ENCODE results near the gene NCAM1. TPM values are rescaled to one million over a fixed set of nuclear protein-coding genes. Genes with fewer than 3 reads are reported as not detected.

NCAM1 gene
- total RNA-seq, 1 experiment from 2014 or later: 0.22 TPM

- H3K27me3 ChIP-seq (ENCODE audit: insufficient read depth, low read length): 0 out of 2 replicates have a peak, but pooled peaks cover 14% of the 10 kb centered on the region
- H4K20me1 ChIP-seq (ENCODE audit: insufficient read depth): no peaks in the 10 kb centered on the region
- no peak overlapping the region for H2AFZ ChIP-seq (ENCODE audit: low read depth, low read length, poor library complexity, severe bottlenecking)
- H3K9ac ChIP-seq (ENCODE audit: low read length): no peak overlapping the region
- ChIA-PET POLR2A (no interaction called here), CTCF (no interaction called here), RAD21 (ENCODE audit: low non-redundant PET in 1 of 2, low total read pairs in 2 of 2, uncharacterized antibody in 2 of 2, unreplicated experiment in 2 of 2) (no interaction called here)
- BruUV-seq (replicated peaks): no TSS peak
- H3K4me3 ChIP-seq (replicated peaks in 1 of 2; ENCODE audit: low read depth in 1 of 2, low read length in 2 of 2): no peak overlapping the region
- no peak overlapping the region for H3K27ac ChIP-seq (ENCODE audit: low read depth, low read length)
- no peak for DNase-seq (ENCODE audit: low read depth, low spot score)
- intact Hi-C loops (cut with micrococcal nuclease): no loop called here
- H3K79me2 ChIP-seq (ENCODE audit: insufficient read depth, low read length): no peaks in the 10 kb centered on the region
- no peak for ATAC-seq
- no peak overlapping the region for H3K4me2 ChIP-seq (ENCODE audit: low read length)
- no peaks in the 10 kb centered on the region for H3K4me1 ChIP-seq (ENCODE audit: control insufficient read depth in 1 of 2, insufficient read depth in 2 of 2, low read length in 2 of 2)
- no peaks in the 10 kb centered on the region for H3K9me3 ChIP-seq (ENCODE audit: control insufficient read depth in 1 of 2, insufficient read depth in 1 of 2, low read depth in 1 of 2, low read length in 2 of 2)
- H3K36me3 ChIP-seq (ENCODE audit: control insufficient read depth in 1 of 2, insufficient read depth in 2 of 2, low read length in 2 of 2): no peaks in the 10 kb centered on the region
- TF ChIP-seq ZBTB33 (IDR thresholded peaks at IDR 0.05; ENCODE audit: extremely low read depth, insufficient replicate concordance, low read length): no peak
- TF ChIP-seq FOSL1 (IDR thresholded peaks at IDR 0.05; ENCODE audit: low read depth): no peak
- TF ChIP-seq ZFX (IDR thresholded peaks at IDR 0.05): no peak
- no peak for TF ChIP-seq RAD21 (IDR thresholded peaks at IDR 0.05; ENCODE audit: low read depth)
- no peak for TF ChIP-seq SP1 (IDR thresholded peaks at IDR 0.05; ENCODE audit: low read depth)
- TF ChIP-seq ELF1 (IDR thresholded peaks at IDR 0.05; ENCODE audit: borderline replicate concordance, low read depth): no peak
- H3K9me2 ChIP-seq (ENCODE audit: insufficient read depth): 0 out of 2 replicates have a peak, but pooled peaks cover 3% of the 10 kb centered on the region
These were observed 95.8 kb downstream of the NCAM1 start for GRCh38 chr11:113057038-113057437.

- Histone ChIP-seq H3K27ac (ENCODE audit: low read depth, low read length) (no peak overlapping the region), H3K4me2 (ENCODE audit: low read length) (no peak overlapping the region), H3K9ac (ENCODE audit: low read length) (no peak overlapping the region), H3K4me3 (replicated peaks in 1 of 2; ENCODE audit: low read depth in 1 of 2, low read length in 2 of 2) (no peak overlapping the region), H3K36me3 (ENCODE audit: control insufficient read depth in 1 of 2, insufficient read depth in 2 of 2, low read length in 2 of 2) (no peaks in the 10 kb centered on the region), H4K20me1 (ENCODE audit: insufficient read depth) (no peaks in the 10 kb centered on the region), H3K9me2 (ENCODE audit: insufficient read depth) (0 out of 2 replicates have a peak, but pooled peaks cover 3% of the 10 kb centered on the region), H3K79me2 (ENCODE audit: insufficient read depth, low read length) (no peaks in the 10 kb centered on the region), H2AFZ (ENCODE audit: low read depth, low read length, poor library complexity, severe bottlenecking) (no peak overlapping the region), H3K9me3 (ENCODE audit: control insufficient read depth in 1 of 2, insufficient read depth in 1 of 2, low read depth in 1 of 2, low read length in 2 of 2) (no peaks in the 10 kb centered on the region), H3K4me1 (ENCODE audit: control insufficient read depth in 1 of 2, insufficient read depth in 2 of 2, low read length in 2 of 2) (no peaks in the 10 kb centered on the region), H3K27me3 (ENCODE audit: insufficient read depth, low read length) (peaks cover 20% of the 10 kb centered on the region; the same call in 1 of the 2 replicates)
- DNase-seq (ENCODE audit: low read depth, low spot score) (no peak), ATAC-seq (no peak)
- POLR2A ChIA-PET: no interaction called here
- no peak for TF ChIP-seq POLR2A (IDR thresholded peaks at IDR 0.05; ENCODE audit: borderline replicate concordance, extremely low read depth, insufficient read depth, insufficient read length)
- no peak for TF ChIP-seq EGR1 (IDR thresholded peaks at IDR 0.05; ENCODE audit: low read depth)
- TF ChIP-seq EZH2 (IDR thresholded peaks at IDR 0.05): no peak
- no peak for TF ChIP-seq FOSL1 (IDR thresholded peaks at IDR 0.05; ENCODE audit: low read depth)
- intact Hi-C loops (cut with micrococcal nuclease): no loop called here
- RAD21 ChIA-PET (ENCODE audit: low non-redundant PET in 1 of 2, low total read pairs in 2 of 2, uncharacterized antibody in 2 of 2, unreplicated experiment in 2 of 2): no interaction called here
- CTCF ChIA-PET: no interaction called here
- BruUV-seq (replicated peaks): no TSS peak
These were observed 98.3 kb downstream of the NCAM1 start for GRCh38 chr11:113059548-113059947.
